H1 (cell line): ENCODE results near the gene TRAPPC2L.

Experiments
- CBX5 ChIP-seq: fragments of 300-800, 300-1000 bp; sonication (generic); IDR thresholded peaks from 2 replicates; pipeline ENCODE4 v1.7.1; 2016; ENCODE audit warnings: antibody characterized with exemption, low read length, low read depth
- JUND ChIP-seq: IDR thresholded peaks from 2 replicates; pipeline ENCODE4 v1.6.1; 2011; ENCODE audit warnings: mild to moderate bottlenecking, improper control_type of control experiment, low read length
- POLR2AphosphoS5 ChIP-seq: IDR thresholded peaks from 2 replicates; pipeline ENCODE4 v1.6.1; 2011; ENCODE audit warnings: low read depth, low read length
- RFX5 ChIP-seq: IDR thresholded peaks from 2 replicates; pipeline ENCODE4 v1.6.1; 2011; ENCODE audit warnings: low read depth, low read length, improper control_type of control experiment, borderline replicate concordance
- TEAD4 ChIP-seq: IDR thresholded peaks from 2 replicates; pipeline ENCODE4 v1.6.1; 2012; ENCODE audit warnings: low read depth, low read length, inconsistent platforms, mixed read lengths
- YY1 ChIP-seq: IDR thresholded peaks from 2 replicates; pipeline ENCODE4 v1.6.1; 2011; ENCODE audit warnings: low read depth, mild to moderate bottlenecking, low read length
- TF ChIP-seq, protein P1 (sequence below), 3 experiments: IDR thresholded peaks; 1 replicate in 2 of 3; 2 replicates in 1 of 3; pipeline versions ENCODE4 v1.5.1 to v1.6.1; 2011; ENCODE audit warnings: low read length in 3 of 3, mild to moderate bottlenecking in 3 of 3, inconsistent platforms in 2 of 3, low read depth in 1 of 3, moderate library complexity in 1 of 3; ENCODE audit not compliant: insufficient read depth in 1 of 3; ENCODE audit errors: control extremely low read depth in 1 of 3

DNA sequence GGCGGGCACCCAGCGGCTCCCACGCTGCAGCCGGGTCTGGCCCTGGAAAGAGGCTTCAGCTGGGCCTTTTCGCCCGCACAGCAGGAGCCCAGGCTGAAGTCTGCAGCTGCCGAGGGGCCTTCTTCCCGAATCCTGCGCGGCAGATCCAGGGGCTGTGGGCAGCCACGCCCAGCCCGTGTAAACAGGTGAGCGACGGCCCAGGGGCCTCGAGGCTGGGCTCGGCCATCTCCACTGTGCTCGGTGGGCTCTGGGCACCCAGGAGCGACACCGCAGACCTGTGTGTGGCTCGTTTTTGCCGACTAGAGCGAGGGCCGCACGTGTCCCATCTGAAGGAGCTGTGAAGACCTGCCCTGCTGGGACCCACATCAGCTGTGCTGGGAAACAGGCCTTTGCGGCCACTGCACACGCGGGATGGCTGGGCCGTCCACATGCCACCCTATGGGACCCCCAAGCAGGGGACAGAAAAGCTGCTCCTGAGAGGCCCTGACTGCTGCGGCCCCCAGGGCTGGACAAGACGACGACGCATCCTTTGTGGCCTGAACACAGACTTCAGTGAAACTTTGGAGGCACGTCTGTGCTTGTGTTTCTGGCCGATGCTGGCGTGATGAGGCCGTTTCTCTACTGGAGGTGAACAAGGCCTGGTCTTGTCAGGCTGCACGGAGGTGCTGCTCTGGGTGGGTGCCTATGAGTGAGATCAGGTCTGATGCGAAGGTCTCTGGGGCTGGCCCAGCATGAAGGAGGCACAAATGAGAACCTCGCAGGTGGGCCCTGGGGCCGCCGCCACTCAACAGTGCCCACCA is 40.0 kb upstream of the TRAPPC2L start:
- TF ChIP-seq TEAD4, result no peak
- TF ChIP-seq CBX5, result no peak
- TF ChIP-seq RFX5, result no peak
- no peak for TF ChIP-seq JUND
- no peak for TF ChIP-seq POLR2AphosphoS5
- no peak for TF ChIP-seq YY1
- TF ChIP-seq, protein P1, sequence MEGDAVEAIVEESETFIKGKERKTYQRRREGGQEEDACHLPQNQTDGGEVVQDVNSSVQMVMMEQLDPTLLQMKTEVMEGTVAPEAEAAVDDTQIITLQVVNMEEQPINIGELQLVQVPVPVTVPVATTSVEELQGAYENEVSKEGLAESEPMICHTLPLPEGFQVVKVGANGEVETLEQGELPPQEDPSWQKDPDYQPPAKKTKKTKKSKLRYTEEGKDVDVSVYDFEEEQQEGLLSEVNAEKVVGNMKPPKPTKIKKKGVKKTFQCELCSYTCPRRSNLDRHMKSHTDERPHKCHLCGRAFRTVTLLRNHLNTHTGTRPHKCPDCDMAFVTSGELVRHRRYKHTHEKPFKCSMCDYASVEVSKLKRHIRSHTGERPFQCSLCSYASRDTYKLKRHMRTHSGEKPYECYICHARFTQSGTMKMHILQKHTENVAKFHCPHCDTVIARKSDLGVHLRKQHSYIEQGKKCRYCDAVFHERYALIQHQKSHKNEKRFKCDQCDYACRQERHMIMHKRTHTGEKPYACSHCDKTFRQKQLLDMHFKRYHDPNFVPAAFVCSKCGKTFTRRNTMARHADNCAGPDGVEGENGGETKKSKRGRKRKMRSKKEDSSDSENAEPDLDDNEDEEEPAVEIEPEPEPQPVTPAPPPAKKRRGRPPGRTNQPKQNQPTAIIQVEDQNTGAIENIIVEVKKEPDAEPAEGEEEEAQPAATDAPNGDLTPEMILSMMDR (IDR thresholded peaks at IDR 0.05; ENCODE audit: control extremely low read depth in 1 of 3, insufficient read depth in 1 of 3, low read depth in 1 of 3, low read length in 3 of 3), result no peak
